B cell (primary cell): ENCODE data around the gene S1PR1. TPM values are rescaled to one million over a fixed set of nuclear protein-coding genes. Genes with fewer than 3 reads are reported as not detected.
A peak's percentile ranks its signal among the peaks of the same experiment; 100 is the strongest.

Experiments used
- ATAC-seq: fragments of 200-7000 bp; cut with Tn5 transposase; one replicate; pipeline ENCODE4 v1.10.0; 2021; ENCODE audit warnings: low read depth, mild to moderate bottlenecking, moderate number of reproducible peaks, moderate library complexity
- CTCF ChIA-PET: fragments of 350-600 bp; sonication (Branson Sonifier 250); formaldehyde crosslinking; loops from one replicate; lab custom pipeline; 2021; ENCODE audit warnings: antibody characterized with exemption, inconsistent platforms; lab: Charles Lee
- POLR2A ChIA-PET: fragments of 350-600 bp; sonication (Branson Sonifier 250); formaldehyde crosslinking; loops from one replicate; lab custom pipeline; 2021; ENCODE audit warnings: antibody characterized with exemption; lab: Charles Lee
- DNase-seq: peaks from one replicate; pipeline ENCODE4 v3.0.0; 2013
- H2AFZ ChIP-seq: 2 replicates; pipeline ENCODE4 v1.6.1; 2012; ENCODE audit warnings: mild to moderate bottlenecking, low read depth, low read length; ENCODE audit not compliant: insufficient read depth, poor library complexity, severe bottlenecking
- H3K27ac ChIP-seq, 2 donors: 1 replicate in 1 of 2; 2 replicates in 1 of 2; pipeline ENCODE4 v1.5.1; 2012 to 2013; ENCODE audit warnings: low read length in 2 of 2, mild to moderate bottlenecking in 2 of 2, moderate library complexity in 1 of 2
- H3K27me3 ChIP-seq, 4 experiments: fragments of 200-600 bp in 1 of 4; sonication (generic) in 1 of 4; replicated peaks in 1 of 4; 1 replicate in 2 of 4; 2 replicates in 2 of 4; pipeline versions ENCODE4 v1.6.1 to v1.7.0; 2013 to 2016; ENCODE audit warnings: low read length in 3 of 4, mild to moderate bottlenecking in 2 of 4, mixed read lengths in 1 of 4, moderate library complexity in 1 of 4; ENCODE audit not compliant: insufficient read depth in 4 of 4, control insufficient read depth in 3 of 4; ENCODE audit errors: control extremely low read depth in 1 of 4
- H3K36me3 ChIP-seq, 2 experiments: replicated peaks in 1 of 2; 1 replicate in 1 of 2; 2 replicates in 1 of 2; pipeline versions ENCODE4 v1.6.1 to v1.7.1; 2013; ENCODE audit warnings: low read length in 1 of 2; ENCODE audit not compliant: insufficient read depth in 2 of 2, control insufficient read depth in 1 of 2; ENCODE audit errors: control extremely low read depth in 1 of 2, extremely low read depth in 1 of 2
- H3K4me1 ChIP-seq, 2 donors: fragments of 200-600 bp in 1 of 2; sonication (generic) in 1 of 2; 1 replicate in 1 of 2; 2 replicates in 1 of 2; pipeline versions ENCODE4 v1.5.1 to v1.6.1; 2013 to 2017; ENCODE audit warnings: low read length in 2 of 2; ENCODE audit not compliant: control insufficient read depth in 2 of 2, insufficient read depth in 2 of 2
- H3K4me2 ChIP-seq: replicated peaks from 2 replicates; pipeline ENCODE3; 2012; ENCODE audit warnings: mild to moderate bottlenecking, low read depth, low read length; ENCODE audit not compliant: poor library complexity, severe bottlenecking
- H3K4me3 ChIP-seq, 5 experiments: fragments of 200-600 bp in 1 of 5; sonication (generic) in 1 of 5; 1 replicate in 3 of 5; 2 replicates in 2 of 5; pipeline versions ENCODE4 v1.5.1 to v1.7.0; 2011 to 2016; ENCODE audit warnings: low read length in 4 of 5, mild to moderate bottlenecking in 4 of 5, low read depth in 2 of 5, control low read depth in 1 of 5, moderate library complexity in 1 of 5; ENCODE audit not compliant: insufficient read depth in 1 of 5; ENCODE audit errors: control extremely low read depth in 1 of 5, extremely low read depth in 1 of 5
- H3K79me2 ChIP-seq: fragments of 200-600 bp; sonication (generic); one replicate; pipeline ENCODE4 v1.6.0; 2016; ENCODE audit warnings: low read length; ENCODE audit not compliant: control insufficient read depth, insufficient read depth
- H3K9ac ChIP-seq: fragments of 200-600 bp; sonication (generic); 2 replicates; pipeline ENCODE4 v1.6.1; 2017; ENCODE audit warnings: mild to moderate bottlenecking, low read length, moderate library complexity
- H3K9me3 ChIP-seq, 3 donors: one replicate each; pipeline versions ENCODE4 v1.6.1 to v1.7.1; 2013; ENCODE audit warnings: low read length in 2 of 3; ENCODE audit not compliant: control insufficient read depth in 2 of 3, insufficient read depth in 1 of 3; ENCODE audit errors: control extremely low read depth in 1 of 3
- H4K20me1 ChIP-seq: 2 replicates; pipeline ENCODE4 v1.6.0; 2012; ENCODE audit warnings: mild to moderate bottlenecking, low read length; ENCODE audit not compliant: insufficient read depth, control insufficient read depth, poor library complexity, severe bottlenecking
- H3K27ac Mint-ChIP-seq: one replicate; pipeline ENCODE4 v1.8.0; 2021; ENCODE audit warnings: mixed read lengths
- H3K27me3 Mint-ChIP-seq: one replicate; pipeline ENCODE4 v1.8.0; 2021; ENCODE audit warnings: mixed read lengths
- H3K4me1 Mint-ChIP-seq: one replicate; pipeline ENCODE4 v1.8.0; 2021; ENCODE audit warnings: mixed read lengths
- H3K4me3 Mint-ChIP-seq: one replicate; pipeline ENCODE4 v1.8.0; 2021; ENCODE audit warnings: mixed read lengths
- H3K9me3 Mint-ChIP-seq: one replicate; pipeline ENCODE4 v1.8.0; 2022; ENCODE audit warnings: mixed read lengths; ENCODE audit not compliant: insufficient read depth
- EZH2 ChIP-seq: IDR thresholded peaks from 2 replicates; pipeline ENCODE4 v1.6.1; 2012; ENCODE audit warnings: borderline replicate concordance, low read depth, mild to moderate bottlenecking, moderate library complexity, low read length; ENCODE audit not compliant: insufficient read depth, poor library complexity, severe bottlenecking
- WGBS: methylation state at CpG from one replicate; pipeline ENCODE4 v1.1.5; 2013; ENCODE audit warnings: missing lambda C conversion rate; ENCODE audit not compliant: insufficient coverage; 5-methylcytosine and 5-hydroxymethylcytosine counted together
- intact Hi-C: fragments of 100-400 bp; cut with micrococcal nuclease; formaldehyde crosslinking; loops from one replicate; pipeline ENCODE4 v1.10.0; 2022
- polyA plus RNA-seq: library from polyadenylated mRNA; depleted of rRNA; stranded (reverse); fragments of >200 nt; gene quantifications from 2 replicates; pipeline ENCODE4 v1.2.3, GENCODE V29; 2012
- total RNA-seq, 2 donors: library from RNA; stranded (reverse); fragments of 120-200 nt in 1 of 2; gene quantifications; 1 replicate in 1 of 2; 2 replicates in 1 of 2; pipeline versions ENCODE4 v1.2.3 to v1.2.4, GENCODE V29; 2013 to 2022
- TF ChIP-seq, protein P1 (sequence below): fragments of 200-600 bp; IDR thresholded peaks from one replicate; pipeline ENCODE4 v1.8.0; 2022; ENCODE audit warnings: antibody characterized with exemption, mild to moderate bottlenecking

Gene S1PR1
- total and polyA plus RNA-seq, 2 donors (not counting 1 experiment from before 2014, with no cell fraction given) = 44.5 to 225 TPM

DNA sequence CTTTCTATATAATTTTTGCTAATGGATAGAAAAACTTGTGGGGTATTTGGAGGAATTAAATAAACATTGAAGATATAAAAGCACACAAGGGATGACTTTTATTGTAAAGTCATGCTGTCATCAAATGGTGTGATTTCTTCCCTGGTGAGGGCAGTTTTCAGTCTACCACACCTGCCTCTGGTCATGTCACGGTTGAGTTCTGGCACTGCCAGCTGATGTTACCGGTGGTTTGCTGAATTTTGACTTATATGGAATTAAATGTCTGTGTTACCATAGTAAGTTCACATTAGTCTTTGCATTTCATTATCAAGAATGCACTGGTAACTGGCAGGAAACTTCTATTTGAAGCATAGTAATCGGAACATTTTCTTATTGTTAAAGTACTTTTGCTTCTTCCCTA, 13.4 kb downstream of the S1PR1 start:
- peak overlapping the region; percentile 12 for H3K9ac ChIP-seq
- ChIA-PET POLR2A (interaction anchor here (2.3 kb wide), 1 partner anchor 14 kb away, joined by 16 read pairs; the partner anchor contains the start of gene S1PR1), CTCF (interaction anchor here (1.2 to 7.9 kb wide), 3 partner anchors 14 to 113 kb away, joined by 3 to 164 read pairs (median 38); partner anchors contain the start of gene S1PR1)
- intact Hi-C loops = loop anchor here (2.0 kb wide), 1 partner anchor 15 kb away; no protein-coding TSS in a partner anchor
- peak; percentile 54 for DNase-seq
- TF ChIP-seq, protein P1, sequence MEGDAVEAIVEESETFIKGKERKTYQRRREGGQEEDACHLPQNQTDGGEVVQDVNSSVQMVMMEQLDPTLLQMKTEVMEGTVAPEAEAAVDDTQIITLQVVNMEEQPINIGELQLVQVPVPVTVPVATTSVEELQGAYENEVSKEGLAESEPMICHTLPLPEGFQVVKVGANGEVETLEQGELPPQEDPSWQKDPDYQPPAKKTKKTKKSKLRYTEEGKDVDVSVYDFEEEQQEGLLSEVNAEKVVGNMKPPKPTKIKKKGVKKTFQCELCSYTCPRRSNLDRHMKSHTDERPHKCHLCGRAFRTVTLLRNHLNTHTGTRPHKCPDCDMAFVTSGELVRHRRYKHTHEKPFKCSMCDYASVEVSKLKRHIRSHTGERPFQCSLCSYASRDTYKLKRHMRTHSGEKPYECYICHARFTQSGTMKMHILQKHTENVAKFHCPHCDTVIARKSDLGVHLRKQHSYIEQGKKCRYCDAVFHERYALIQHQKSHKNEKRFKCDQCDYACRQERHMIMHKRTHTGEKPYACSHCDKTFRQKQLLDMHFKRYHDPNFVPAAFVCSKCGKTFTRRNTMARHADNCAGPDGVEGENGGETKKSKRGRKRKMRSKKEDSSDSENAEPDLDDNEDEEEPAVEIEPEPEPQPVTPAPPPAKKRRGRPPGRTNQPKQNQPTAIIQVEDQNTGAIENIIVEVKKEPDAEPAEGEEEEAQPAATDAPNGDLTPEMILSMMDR = no peak
- TF ChIP-seq EZH2 = no peak
- H3K27ac ChIP-seq = peak overlapping the region; percentile 9 to 45
- peak overlapping the region; percentile 55 for H3K4me2 ChIP-seq
- Mint-ChIP-seq H3K4me1 (peaks cover 61% of the 10 kb centered on the region), H3K9me3 (no peaks in the 10 kb centered on the region), H3K27me3 (no peaks in the 10 kb centered on the region), H3K27ac (peak overlapping the region; percentile 51), H3K4me3 (peak overlapping the region; percentile 52)
- no peak overlapping the region for H2AFZ ChIP-seq
- H3K4me3 ChIP-seq = peak overlapping the region in 1 of 5 experiments; percentile 10
- no CpG with 5 or more reads among the region's 3 CpGs for WGBS
- no peak for ATAC-seq
- H3K4me1 ChIP-seq = peaks cover 56 to 63% of the 10 kb centered on the region in 2 donors
- H3K9me3 ChIP-seq = no peaks in the 10 kb centered on the region
- peaks cover 11% of the 10 kb centered on the region for H3K79me2 ChIP-seq
- H4K20me1 ChIP-seq = no peaks in the 10 kb centered on the region
- no peaks in the 10 kb centered on the region for H3K36me3 ChIP-seq
- no peaks in the 10 kb centered on the region for H3K27me3 ChIP-seq

DNA sequence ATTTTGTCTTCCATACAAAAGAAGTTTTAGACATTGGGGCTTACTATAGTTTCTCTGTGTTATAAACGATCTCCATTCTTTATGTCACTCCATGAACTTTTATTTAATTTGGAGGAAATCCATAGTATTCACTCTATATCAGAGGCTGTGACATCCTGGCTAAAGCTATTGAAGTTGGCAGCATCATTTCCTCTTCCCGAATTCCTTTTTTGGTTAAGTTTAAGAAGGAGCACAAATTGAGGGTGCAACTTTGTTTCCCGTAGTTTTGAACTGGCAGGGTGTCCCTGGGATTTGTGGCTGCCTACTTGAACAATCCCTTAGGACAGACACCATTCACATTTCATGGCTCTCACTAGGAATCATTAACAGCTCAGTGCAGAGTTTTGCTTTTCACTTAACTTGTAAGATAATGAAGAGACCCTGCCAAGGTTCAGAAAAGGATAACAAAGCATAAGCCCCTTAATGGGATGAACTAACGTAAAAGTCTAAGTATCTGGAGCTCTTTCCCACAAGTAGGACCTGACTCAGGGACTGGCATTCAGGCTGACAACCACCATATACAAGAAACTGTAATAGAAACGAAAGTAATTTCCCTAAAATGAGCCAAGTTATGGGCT, 13.9 kb downstream of the S1PR1 start:
- POLR2A ChIA-PET = interaction anchor here (2.3 kb wide), 1 partner anchor 14 kb away, joined by 16 read pairs; the partner anchor contains the start of gene S1PR1
- Histone ChIP-seq H3K9ac (peak overlapping the region; percentile 12), H3K79me2 (peaks cover 6% of the 10 kb centered on the region), H3K36me3 (no peaks in the 10 kb centered on the region), H2AFZ (no peak overlapping the region), H3K4me2 (peak overlapping the region; percentile 55), H3K9me3 (no peaks in the 10 kb centered on the region), H3K27ac (peak overlapping the region in 1 of 2 donors; percentile 45), H4K20me1 (no peaks in the 10 kb centered on the region), H3K4me3 (peak overlapping the region in 1 of 5 experiments; percentile 10), H3K27me3 (no peaks in the 10 kb centered on the region), H3K4me1 (peaks cover 51 to 57% of the 10 kb centered on the region in 2 donors)
- no peaks in the 10 kb centered on the region for H3K9me3 Mint-ChIP-seq
- WGBS = no CpG with 5 or more reads among the region's 5 CpGs
- DNase-seq (no peak), ATAC-seq (no peak)
- H3K4me1 Mint-ChIP-seq = peaks cover 56% of the 10 kb centered on the region
- H3K27me3 Mint-ChIP-seq = no peaks in the 10 kb centered on the region
- no peak for TF ChIP-seq EZH2
- TF ChIP-seq, protein P1 = no peak
- CTCF ChIA-PET = interaction anchor here (0.6 to 7.9 kb wide), 10 partner anchors 9 to 329 kb away, joined by 3 to 164 read pairs (median 4); partner anchors contain the start of gene S1PR1
- peak overlapping the region; percentile 7 for H3K27ac Mint-ChIP-seq
- intact Hi-C loops = loop anchor here (2.0 kb wide), 1 partner anchor 16 kb away; no protein-coding TSS in a partner anchor
- H3K4me3 Mint-ChIP-seq = peak overlapping the region; percentile 38
